Ascending aorta (tissue), 2 donors: ENCODE data around the gene ETV6. TPM values are rescaled to one million over a fixed set of nuclear protein-coding genes. Genes with fewer than 3 reads are reported as not detected.

Experiments
- DNase-seq, 2 donors: peaks; one replicate each; pipeline ENCODE4 v3.0.0-alpha.2; 2019; ENCODE audit warnings: low spot score in 2 of 2
- H3K27ac ChIP-seq, 2 donors: fragments of 200-600 bp; sonication (generic); one replicate each; pipeline ENCODE4 v1.5.1; 2016 to 2017; ENCODE audit warnings: mild to moderate bottlenecking in 1 of 2
- H3K27me3 ChIP-seq: fragments of 200-600 bp; sonication (generic); one replicate; pipeline ENCODE4 v1.5.1; 2017
- H3K36me3 ChIP-seq, 2 donors: fragments of 200-600 bp; sonication (generic); one replicate each; pipeline ENCODE4 v1.5.1; 2016
- H3K4me1 ChIP-seq, 2 donors: fragments of 200-600 bp; sonication (generic); one replicate each; pipeline ENCODE4 v1.5.1; 2016 to 2017; ENCODE audit warnings: mild to moderate bottlenecking in 1 of 2
- H3K4me3 ChIP-seq, 2 donors: fragments of 200-600 bp; sonication (generic); one replicate each; pipeline ENCODE4 v1.5.1; 2016 to 2017; ENCODE audit warnings: mild to moderate bottlenecking in 1 of 2
- H3K9me3 ChIP-seq, 2 donors: fragments of 200-600 bp; sonication (generic); one replicate each; pipeline ENCODE4 v1.5.1; 2016
- CTCF ChIP-seq, 3 experiments: fragments of 200-600 bp in 2 of 3; fragments of 450-650 bp in 1 of 3; sonication (generic) in 2 of 3; IDR thresholded peaks; one replicate each; pipeline ENCODE4 v1.5.1; 2016 to 2019; ENCODE audit warnings: antibody characterized with exemption in 3 of 3, mild to moderate bottlenecking in 1 of 3, moderate library complexity in 1 of 3
- intact Hi-C: fragments of 100-400 bp; cut with DNase I; formaldehyde crosslinking; loops from one replicate; pipeline ENCODE4 v1.15.1; 2023
- total RNA-seq: library from RNA; depleted of rRNA; stranded (reverse); fragments of >200 nt; gene quantifications from one replicate; pipeline ENCODE4 v1.1.0, GENCODE V29; 2016

ETV6 gene
- total RNA-seq, 1 donor from 2014 or later: 21.6 TPM

GRCh38 chr12:11825278-11825677, 175.8 kb downstream of the ETV6 start:
- Histone ChIP-seq H3K36me3 (no peaks in the 10 kb centered on the region), H3K4me1 (peaks cover 10 to 41% of the 10 kb centered on the region in 2 donors), H3K27me3 (no peaks in the 10 kb centered on the region), H3K27ac (no peak overlapping the region), H3K9me3 (no peaks in the 10 kb centered on the region), H3K4me3 (no peak overlapping the region)
- TF ChIP-seq CTCF (IDR thresholded peaks at IDR 0.05): no peak
- no peak for DNase-seq
- intact Hi-C loops: no loop called here

- no peaks in the 10 kb centered on the region for H3K27me3 ChIP-seq
- no peaks in the 10 kb centered on the region for H3K9me3 ChIP-seq
- H3K4me1 ChIP-seq: peaks cover 18 to 54% of the 10 kb centered on the region in 2 donors
- H3K27ac ChIP-seq: peak overlapping the region; percentile 7 to 16
- TF ChIP-seq CTCF (IDR thresholded peaks at IDR 0.05): no peak
- DNase-seq: no peak
- no peaks in the 10 kb centered on the region for H3K36me3 ChIP-seq
- no peak overlapping the region for H3K4me3 ChIP-seq
- intact Hi-C loops: no loop called here
Observed at GRCh38 chr12:11826574-11826973, 177.1 kb downstream of the ETV6 start.

- H3K27ac ChIP-seq: peak overlapping the region; percentile 55 to 69
- intact Hi-C loops: no loop called here
Observed at GRCh38 chr12:11827091-11828061, 177.9 kb downstream of the ETV6 start.

GRCh38 chr12:11829764-11830194, 180.3 kb downstream of the ETV6 start:
- TF ChIP-seq CTCF (IDR thresholded peaks at IDR 0.05): no peak
- Histone ChIP-seq H3K4me1 (peaks cover 14 to 83% of the 10 kb centered on the region in 2 donors), H3K9me3 (no peaks in the 10 kb centered on the region), H3K36me3 (no peaks in the 10 kb centered on the region), H3K4me3 (no peak overlapping the region), H3K27ac (peak overlapping the region; percentile 40 to 51), H3K27me3 (no peaks in the 10 kb centered on the region)
- intact Hi-C loops: loop anchor here (5.0 to 10.0 kb wide), 3 partner anchors 32 to 205 kb away; no protein-coding TSS in a partner anchor
- peak in 1 of 2 donors; percentile 60 for DNase-seq

More at GRCh38 chr12:11827091-11828061, 177.9 kb downstream of the ETV6 start:
- H3K4me3 ChIP-seq: peak overlapping the region; percentile 11 to 35
- H3K27me3 ChIP-seq: no peaks in the 10 kb centered on the region
- no peaks in the 10 kb centered on the region for H3K36me3 ChIP-seq
- TF ChIP-seq CTCF (IDR thresholded peaks at IDR 0.05): no peak
- DNase-seq: peak in 1 of 2 donors; percentile 65
- no peaks in the 10 kb centered on the region for H3K9me3 ChIP-seq
- H3K4me1 ChIP-seq: peaks cover 18 to 62% of the 10 kb centered on the region in 2 donors

- peak in 1 of 2 donors; percentile 15 for DNase-seq
- peak overlapping the region; percentile 40 to 51 for H3K27ac ChIP-seq
- no peaks in the 10 kb centered on the region for H3K9me3 ChIP-seq
- no peak for TF ChIP-seq CTCF (IDR thresholded peaks at IDR 0.05)
- no peak overlapping the region for H3K4me3 ChIP-seq
- H3K4me1 ChIP-seq: peaks cover 14 to 89% of the 10 kb centered on the region in 2 donors
- no peaks in the 10 kb centered on the region for H3K36me3 ChIP-seq
- intact Hi-C loops: loop anchor here (5.0 to 10.0 kb wide), 3 partner anchors 33 to 204 kb away; no protein-coding TSS in a partner anchor
- H3K27me3 ChIP-seq: no peaks in the 10 kb centered on the region
Observed at GRCh38 chr12:11830307-11830801, 180.9 kb downstream of the ETV6 start.
